Activated CD8-positive, alpha-beta T cell treated with anti-CD3 and anti-CD28 coated beads for 36 hours (primary cell): ENCODE data around the gene TMSB4X. TPM values are rescaled to one million over a fixed set of nuclear protein-coding genes. Genes with fewer than 3 reads are reported as not detected.
"Not testable (repeated sequence)": the region's sequence is repeated elsewhere in the genome, so short reads cannot be mapped to it uniquely, and the experiment has no call there.

ENCODE experiments used
- ATAC-seq: fragments of 200-7000 bp; cut with Tn5 transposase; one replicate; pipeline ENCODE4 v1.10.0; 2021; ENCODE audit warnings: mild to moderate bottlenecking, moderate library complexity
- CTCF ChIA-PET: fragments of 350-600 bp; sonication (Branson Sonifier 250); formaldehyde crosslinking; loops from one replicate; lab custom pipeline; 2021; ENCODE audit warnings: antibody characterized with exemption; lab: Charles Lee
- POLR2A ChIA-PET: fragments of 350-600 bp; sonication (Branson Sonifier 250); formaldehyde crosslinking; loops from one replicate; lab custom pipeline; 2021; ENCODE audit warnings: antibody characterized with exemption; lab: Charles Lee
- DNase-seq: peaks from one replicate; pipeline ENCODE4 v3.0.0-alpha.2; 2020
- H3K27ac Mint-ChIP-seq: one replicate; pipeline ENCODE4 v1.8.0; 2021; ENCODE audit warnings: mild to moderate bottlenecking, mixed read lengths
- H3K27me3 Mint-ChIP-seq: one replicate; pipeline ENCODE4 v1.8.0; 2021; ENCODE audit warnings: mixed read lengths
- H3K36me3 Mint-ChIP-seq: one replicate; pipeline ENCODE4 v1.8.0; 2021; ENCODE audit warnings: low read depth, mixed read lengths
- H3K4me1 Mint-ChIP-seq: one replicate; pipeline ENCODE4 v1.8.0; 2021; ENCODE audit warnings: low read depth, mixed read lengths
- H3K4me3 Mint-ChIP-seq: one replicate; pipeline ENCODE4 v1.8.0; 2021; ENCODE audit warnings: mild to moderate bottlenecking, moderate library complexity, mixed read lengths
- H3K9me3 Mint-ChIP-seq: one replicate; pipeline ENCODE4 v1.8.0; 2021; ENCODE audit warnings: mixed read lengths
- CTCF ChIP-seq: fragments of 200-600 bp; IDR thresholded peaks from one replicate; pipeline ENCODE4 v1.8.0; 2022; ENCODE audit warnings: antibody characterized with exemption, mild to moderate bottlenecking
- intact Hi-C: fragments of 100-400 bp; cut with micrococcal nuclease; formaldehyde crosslinking; loops from one replicate; pipeline ENCODE4 v1.10.0; 2022
- total RNA-seq, 2 experiments: library from RNA; stranded (reverse); gene quantifications; one replicate each; pipeline ENCODE4 v1.2.3, GENCODE V29; 2021

TMSB4X gene
- total RNA-seq, 2 experiments from 2014 or later = 5,169 to 5,393 TPM

GRCh38 chrX:12978205-12979025 lies 3.5 kb downstream of the TMSB4X start:
- ATAC-seq (peak; percentile 55), DNase-seq (peak; percentile 79)
- Mint-ChIP-seq H3K4me3 (peak overlapping the region; percentile 91), H3K36me3 (peaks cover 43% of the 10 kb centered on the region), H3K27ac (peak overlapping the region; percentile 98), H3K9me3 (no peaks in the 10 kb centered on the region), H3K4me1 (peaks cover 35% of the 10 kb centered on the region), H3K27me3 (no peaks in the 10 kb centered on the region)
- no peak for TF ChIP-seq CTCF
- POLR2A ChIA-PET = interaction anchor here (0.7 to 13.8 kb wide), 15 partner anchors 8 to 147 kb away, joined by 3 to 621 read pairs (median 6); no protein-coding TSS in a partner anchor
- intact Hi-C loops = loop anchor here (2.0 kb wide), 1 partner anchor 108 kb away; no protein-coding TSS in a partner anchor
- CTCF ChIA-PET = interaction anchor here (1.0 to 15.5 kb wide), 7 partner anchors 26 to 113 kb away, joined by 3 to 150 read pairs (median 5); no protein-coding TSS in a partner anchor

GRCh38 chrX:12979026-12979607 lies 4.2 kb downstream of the TMSB4X start:
- intact Hi-C loops = loop anchor here (2.0 kb wide), 1 partner anchor 108 kb away; no protein-coding TSS in a partner anchor
- no peaks in the 10 kb centered on the region for H3K27me3 Mint-ChIP-seq
- H3K4me3 Mint-ChIP-seq = peak overlapping the region; percentile 91
- peak overlapping the region; percentile 98 for H3K27ac Mint-ChIP-seq
- CTCF ChIA-PET = interaction anchor here (0.6 to 15.5 kb wide), 5 partner anchors 26 to 112 kb away, joined by 3 to 150 read pairs (median 3); no protein-coding TSS in a partner anchor
- H3K9me3 Mint-ChIP-seq = no peaks in the 10 kb centered on the region
- peaks cover 43% of the 10 kb centered on the region for H3K36me3 Mint-ChIP-seq
- no peak for TF ChIP-seq CTCF
- H3K4me1 Mint-ChIP-seq = peaks cover 42% of the 10 kb centered on the region
- POLR2A ChIA-PET = interaction anchor here (0.8 to 13.8 kb wide), 9 partner anchors 11 to 117 kb away, joined by 3 to 621 read pairs (median 18); no protein-coding TSS in a partner anchor
- DNase-seq (no peak), ATAC-seq (no peak)

- no peaks in the 10 kb centered on the region for H3K9me3 Mint-ChIP-seq
- no peaks in the 10 kb centered on the region for H3K27me3 Mint-ChIP-seq
- POLR2A ChIA-PET = interaction anchor here (1.2 to 13.8 kb wide), 8 partner anchors 11 to 116 kb away, joined by 6 to 621 read pairs (median 18); no protein-coding TSS in a partner anchor
- peaks cover 43% of the 10 kb centered on the region for H3K36me3 Mint-ChIP-seq
- intact Hi-C loops = loop anchor here (2.0 kb wide), 1 partner anchor 107 kb away; no protein-coding TSS in a partner anchor
- DNase-seq = no peak
- CTCF ChIA-PET = interaction anchor here (0.6 to 15.5 kb wide), 5 partner anchors 20 to 112 kb away, joined by 3 to 150 read pairs (median 3); no protein-coding TSS in a partner anchor
- ATAC-seq = no peak
- peak overlapping the region; percentile 98 for H3K27ac Mint-ChIP-seq
- H3K4me3 Mint-ChIP-seq = peak overlapping the region; percentile 91
- TF ChIP-seq CTCF = no peak
- peaks cover 47% of the 10 kb centered on the region for H3K4me1 Mint-ChIP-seq
These were observed 4.7 kb downstream of the TMSB4X start for GRCh38 chrX:12979616-12980015.

GRCh38 chrX:12980039-12980438 lies 5.1 kb downstream of the TMSB4X start:
- H3K27me3 Mint-ChIP-seq, H3K9me3 Mint-ChIP-seq, intact Hi-C loops: not testable (repeated sequence)
- CTCF ChIA-PET = interaction anchor here (1.0 to 2.2 kb wide), 3 partner anchors 20 to 112 kb away, joined by 3 to 15 read pairs (median 3); no protein-coding TSS in a partner anchor
- peak; percentile 2 for ATAC-seq
- H3K4me1 Mint-ChIP-seq = peaks cover 49% of the 10 kb centered on the region
- peak; percentile 48 for DNase-seq
- POLR2A ChIA-PET = interaction anchor here (1.0 to 13.8 kb wide), 6 partner anchors 19 to 112 kb away, joined by 3 to 621 read pairs (median 12); no protein-coding TSS in a partner anchor
- H3K36me3 Mint-ChIP-seq = peaks cover 39% of the 10 kb centered on the region
- H3K27ac Mint-ChIP-seq = peak overlapping the region; percentile 98
- H3K4me3 Mint-ChIP-seq = peak overlapping the region; percentile 91

GRCh38 chrX:12981880-12982279 lies 7.0 kb downstream of the TMSB4X start:
- ATAC-seq (no peak), DNase-seq (no peak)
- peak overlapping the region; percentile 91 for H3K27ac Mint-ChIP-seq
- H3K36me3 Mint-ChIP-seq = peaks cover 26% of the 10 kb centered on the region
- ChIA-PET CTCF (no interaction called here), POLR2A (interaction anchor here (1.1 to 2.2 kb wide), 5 partner anchors 8 to 32 kb away, joined by 3 to 8 read pairs (median 3); no protein-coding TSS in a partner anchor)
- H3K27me3 Mint-ChIP-seq = no peaks in the 10 kb centered on the region
- peaks cover under 1% of the 10 kb centered on the region for H3K9me3 Mint-ChIP-seq
- peaks cover 68% of the 10 kb centered on the region for H3K4me1 Mint-ChIP-seq
- no peak overlapping the region for H3K4me3 Mint-ChIP-seq
- TF ChIP-seq CTCF = no peak
- intact Hi-C loops = no loop called here
